Body of pancreas (tissue), 4 donors: ENCODE measurements around the gene ZFP36L1. TPM values are rescaled to one million over a fixed set of nuclear protein-coding genes. Genes with fewer than 3 reads are reported as not detected.
A peak's percentile ranks its signal among the peaks of the same experiment; 100 is the strongest.

ENCODE experiments used
- ATAC-seq: fragments of 150-250 bp; one replicate; pipeline ENCODE4 v1.9.1; 2016
- DNase-seq, 4 donors: peaks; one replicate each; pipeline ENCODE4 v3.0.0-alpha.2; 2019
- H3K27ac ChIP-seq, 4 donors: fragments of 200-600 bp; sonication (generic); 1 replicate in 3 of 4; 2 replicates in 1 of 4; pipeline versions ENCODE4 v1.5.1 to v1.6.1; 2016 to 2019; ENCODE audit warnings: mild to moderate bottlenecking in 1 of 4, mixed read lengths in 1 of 4, moderate library complexity in 1 of 4
- H3K27me3 ChIP-seq, 2 donors: fragments of 200-600 bp; sonication (generic); one replicate each; pipeline ENCODE4 v1.6.0; 2016; ENCODE audit warnings: mild to moderate bottlenecking in 1 of 2
- H3K36me3 ChIP-seq, 2 donors: fragments of 200-600 bp; sonication (generic); replicated peaks in 1 of 2; 2 replicates each; pipeline ENCODE4 v1.5.1; 2016; ENCODE audit warnings: low read depth in 2 of 2; ENCODE audit not compliant: insufficient read depth in 1 of 2
- H3K4me1 ChIP-seq: fragments of 200-600 bp; sonication (generic); one replicate; pipeline ENCODE4 v1.6.0; 2016
- H3K4me3 ChIP-seq, 2 donors: fragments of 200-600 bp; sonication (generic); 1 replicate in 1 of 2; 2 replicates in 1 of 2; pipeline ENCODE4 v1.5.1; 2016 to 2019
- H3K9me3 ChIP-seq, 3 donors: fragments of 200-600 bp; sonication (generic); 1 replicate in 2 of 3; 2 replicates in 1 of 3; pipeline ENCODE4 v1.5.1; 2016
- POLR2A ChIP-seq, 3 donors: fragments of 450-650 bp; IDR thresholded peaks; one replicate each; pipeline ENCODE4 v1.6.1; 2016; ENCODE audit warnings: antibody characterized with exemption in 3 of 3, mild to moderate bottlenecking in 2 of 3
- whole genome bisulfite sequencing, 2 donors: methylation state at CpG; one replicate each; pipeline ENCODE4 v1.1.5; 2017; 5-methylcytosine and 5-hydroxymethylcytosine counted together
- intact Hi-C: fragments of 100-400 bp; cut with DNase I; formaldehyde crosslinking; loops from one replicate; pipeline ENCODE4 v1.15.1; 2023
- total RNA-seq, 2 donors: library from RNA; depleted of rRNA; stranded (reverse); fragments of >200 nt; gene quantifications; one replicate each; pipeline ENCODE4 v1.1.0, GENCODE V29; 2016
- TF ChIP-seq, protein P1 (sequence below), 7 experiments: fragments of 450-650 bp in 4 of 7; fragments of 200-600 bp in 3 of 7; sonication (generic) in 3 of 7; IDR thresholded peaks; one replicate each; pipeline ENCODE4 v1.5.1; 2016 to 2019; ENCODE audit warnings: antibody characterized with exemption in 7 of 7

Gene ZFP36L1
- total RNA-seq, 2 donors from 2014 or later: 155 to 365 TPM

DNA sequence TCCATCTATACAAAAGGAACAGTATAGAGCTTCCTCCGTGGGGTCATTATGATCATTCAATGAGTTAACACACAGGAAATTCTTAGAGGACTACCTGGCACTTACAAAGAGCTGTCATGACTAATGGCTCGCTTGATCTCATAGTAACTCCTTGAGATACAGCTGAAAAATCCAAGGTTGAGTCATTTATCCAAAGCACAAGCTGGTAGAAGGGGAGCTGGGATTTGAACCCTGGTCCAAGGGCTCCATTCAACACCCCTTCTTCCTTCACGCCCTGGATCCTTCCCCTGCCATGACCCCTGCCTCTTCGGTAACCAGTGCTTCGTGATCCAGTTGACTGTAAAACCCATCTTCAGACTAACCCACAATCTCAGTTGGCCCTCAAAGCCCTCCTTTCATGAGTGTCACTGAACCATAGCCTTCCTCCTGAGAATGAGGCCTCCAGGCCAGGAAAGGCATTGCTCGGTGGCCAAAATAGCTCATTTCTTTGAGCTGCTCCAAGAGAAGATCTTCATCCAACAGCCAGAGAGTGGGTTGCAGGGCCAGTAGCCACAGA is 7.8 kb downstream of the ZFP36L1 start:
- peak overlapping the region; percentile 95 to 100 (median 98) for H3K27ac ChIP-seq
- TF ChIP-seq, protein P1, sequence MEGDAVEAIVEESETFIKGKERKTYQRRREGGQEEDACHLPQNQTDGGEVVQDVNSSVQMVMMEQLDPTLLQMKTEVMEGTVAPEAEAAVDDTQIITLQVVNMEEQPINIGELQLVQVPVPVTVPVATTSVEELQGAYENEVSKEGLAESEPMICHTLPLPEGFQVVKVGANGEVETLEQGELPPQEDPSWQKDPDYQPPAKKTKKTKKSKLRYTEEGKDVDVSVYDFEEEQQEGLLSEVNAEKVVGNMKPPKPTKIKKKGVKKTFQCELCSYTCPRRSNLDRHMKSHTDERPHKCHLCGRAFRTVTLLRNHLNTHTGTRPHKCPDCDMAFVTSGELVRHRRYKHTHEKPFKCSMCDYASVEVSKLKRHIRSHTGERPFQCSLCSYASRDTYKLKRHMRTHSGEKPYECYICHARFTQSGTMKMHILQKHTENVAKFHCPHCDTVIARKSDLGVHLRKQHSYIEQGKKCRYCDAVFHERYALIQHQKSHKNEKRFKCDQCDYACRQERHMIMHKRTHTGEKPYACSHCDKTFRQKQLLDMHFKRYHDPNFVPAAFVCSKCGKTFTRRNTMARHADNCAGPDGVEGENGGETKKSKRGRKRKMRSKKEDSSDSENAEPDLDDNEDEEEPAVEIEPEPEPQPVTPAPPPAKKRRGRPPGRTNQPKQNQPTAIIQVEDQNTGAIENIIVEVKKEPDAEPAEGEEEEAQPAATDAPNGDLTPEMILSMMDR (IDR thresholded peaks at IDR 0.05): no peak
- TF ChIP-seq POLR2A (IDR thresholded peaks at IDR 0.05): no peak
- DNase-seq (peak in 2 of 4 donors; percentile 42 to 47), ATAC-seq (no peak)
- no peaks in the 10 kb centered on the region for H3K9me3 ChIP-seq
- H3K4me1 ChIP-seq: peaks cover 89% of the 10 kb centered on the region
- WGBS, 2 donors: 67 to 78% methylated on average over 5 to 6 of the region's 6 CpGs
- H3K27me3 ChIP-seq: no peaks in the 10 kb centered on the region
- peaks cover 0 to 9% of the 10 kb centered on the region in 2 donors for H3K36me3 ChIP-seq
- intact Hi-C loops: no loop called here
- no peak overlapping the region for H3K4me3 ChIP-seq

DNA sequence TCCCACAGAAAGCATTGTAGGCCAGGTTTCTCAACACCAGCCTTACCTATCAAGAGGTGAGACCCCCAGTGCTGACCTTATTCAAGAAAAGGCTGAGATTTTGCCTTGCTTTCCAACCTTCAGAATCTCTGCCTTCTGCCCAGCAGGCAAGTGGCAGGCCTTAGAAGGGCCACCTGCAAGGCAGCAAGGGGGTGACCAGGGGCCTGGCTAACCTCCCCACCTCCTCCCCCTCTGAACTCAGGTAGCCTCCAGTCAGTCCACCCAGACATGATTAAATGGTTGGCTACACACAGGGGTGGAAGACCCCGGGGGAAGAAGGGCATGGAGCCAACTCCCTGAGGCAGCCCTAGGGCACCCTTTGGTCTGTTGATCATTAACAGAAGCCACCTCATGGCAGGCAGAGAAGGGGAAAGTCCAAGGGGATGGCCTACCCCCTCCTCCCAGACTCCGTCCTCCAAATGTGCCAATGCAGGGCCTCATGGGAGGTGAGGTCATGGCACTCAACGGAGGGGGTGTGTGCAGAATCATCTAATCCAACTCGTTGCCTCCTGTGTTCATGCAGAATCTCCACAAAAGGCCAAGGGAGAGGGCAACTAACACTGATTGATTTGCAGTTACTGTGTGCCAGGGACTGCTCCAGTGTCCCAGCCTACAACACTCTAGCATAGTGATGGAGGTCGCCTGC is 8.5 kb downstream of the ZFP36L1 start:
- H3K27me3 ChIP-seq: no peaks in the 10 kb centered on the region
- 23 to 37% methylated on average over 3 to 5 of the region's 5 CpGs for WGBS, 2 donors
- DNase-seq (peak; percentile 94 to 98 (median 96)), ATAC-seq (peak; percentile 77)
- no peak overlapping the region for H3K4me3 ChIP-seq
- peaks cover 0 to 4% of the 10 kb centered on the region in 2 donors for H3K36me3 ChIP-seq
- peak overlapping the region; percentile 95 to 100 (median 98) for H3K27ac ChIP-seq
- TF ChIP-seq, protein P1 (IDR thresholded peaks at IDR 0.05): no peak
- TF ChIP-seq POLR2A (IDR thresholded peaks at IDR 0.05): peak in 2 of 3 donors; percentile 54 to 60
- no peaks in the 10 kb centered on the region for H3K9me3 ChIP-seq
- peaks cover 92% of the 10 kb centered on the region for H3K4me1 ChIP-seq
- intact Hi-C loops: no loop called here

DNA sequence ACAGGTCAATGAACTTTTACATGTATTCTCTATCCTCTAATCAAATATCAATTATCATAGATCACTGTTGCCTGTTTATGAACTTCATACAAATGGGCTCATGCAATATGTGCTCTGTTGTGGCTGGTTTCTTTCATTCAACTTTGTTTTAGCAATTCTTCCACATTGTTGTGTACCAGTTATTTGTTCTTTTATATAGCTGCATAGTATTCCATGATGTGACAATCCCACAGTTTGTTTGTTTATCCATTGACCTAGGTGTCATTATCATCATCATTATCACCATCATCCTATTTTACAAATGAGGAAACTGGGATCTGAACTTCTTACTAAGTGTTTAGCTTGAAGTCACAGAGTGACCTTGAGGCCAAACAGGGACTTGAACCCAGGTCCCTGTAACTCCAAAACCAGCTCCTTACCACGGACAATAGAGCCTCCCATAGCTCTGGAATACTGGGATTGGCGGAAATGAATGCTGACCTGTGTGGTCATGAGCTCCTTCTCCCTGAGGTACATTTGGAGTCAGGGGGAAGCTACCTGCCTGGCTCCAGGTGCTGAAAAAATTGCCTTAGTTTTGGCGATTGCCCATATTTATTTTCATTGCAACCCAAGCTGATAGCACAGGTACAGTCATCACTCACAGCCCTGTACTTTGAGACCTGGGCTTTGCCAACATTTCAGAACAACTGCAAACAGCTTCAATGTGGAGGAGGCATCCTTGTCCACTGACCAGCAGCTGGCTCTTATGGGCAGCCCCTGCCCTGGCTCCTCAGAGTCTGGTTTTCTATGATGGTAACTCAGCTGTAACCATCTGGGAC is 9.2 kb downstream of the ZFP36L1 start:
- ATAC-seq: peak; percentile 67
- Histone ChIP-seq H3K9me3 (no peaks in the 10 kb centered on the region), H3K27ac (peak overlapping the region; percentile 95 to 100 (median 98)), H3K27me3 (no peaks in the 10 kb centered on the region), H3K4me3 (no peak overlapping the region), H3K4me1 (peaks cover 95% of the 10 kb centered on the region), H3K36me3 (no peaks in the 10 kb centered on the region)
- intact Hi-C loops: no loop called here
- 9 to 26% methylated on average over 3 of the region's 3 CpGs for WGBS, 2 donors
- peak; percentile 80 to 95 (median 87) for DNase-seq
- TF ChIP-seq, protein P1 (IDR thresholded peaks at IDR 0.05): no peak
- TF ChIP-seq POLR2A (IDR thresholded peaks at IDR 0.05): peak; percentile 53 to 74 (median 69)

DNA sequence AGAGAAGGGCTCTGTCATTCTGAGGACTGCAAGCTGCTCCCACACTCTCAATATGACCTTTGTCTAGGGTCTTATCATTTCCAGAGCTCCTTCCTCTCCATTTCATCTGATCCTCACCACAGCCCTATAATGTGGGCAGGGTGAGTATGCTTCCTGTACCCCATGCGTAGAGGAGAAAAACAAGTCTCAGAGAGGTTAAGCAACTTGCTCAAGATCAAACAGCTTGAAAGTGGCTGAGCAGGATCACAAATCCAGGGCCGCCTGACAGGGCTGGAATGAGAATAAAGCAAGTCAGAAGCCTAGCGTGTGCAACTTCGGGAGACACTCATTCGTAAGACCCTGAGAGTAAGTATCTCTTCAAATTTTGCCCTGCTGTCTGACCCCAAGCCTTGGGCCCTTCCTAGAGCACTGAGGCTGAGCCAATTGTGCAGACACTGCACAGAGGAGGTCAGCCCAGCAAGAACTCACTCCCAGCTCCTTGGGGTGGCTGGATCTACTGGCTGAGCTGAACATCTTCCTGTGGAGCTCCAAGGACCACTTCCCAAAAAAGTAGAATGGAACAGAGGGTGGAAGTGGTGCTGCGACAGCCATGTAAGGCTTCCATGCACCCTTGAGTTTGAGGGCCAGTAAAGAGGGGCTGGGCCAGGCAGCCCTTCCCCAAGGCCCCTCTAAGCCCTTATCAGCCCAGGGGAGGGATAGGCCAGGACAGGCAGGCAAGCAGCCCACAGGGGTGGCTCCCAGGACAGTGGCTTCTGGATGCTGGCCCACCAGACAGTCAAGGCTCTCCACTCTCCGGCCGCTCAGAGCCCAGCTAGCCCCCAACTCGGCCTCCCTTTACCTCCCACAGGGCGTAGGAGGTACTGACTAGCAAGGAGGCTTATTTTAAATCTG is 10.5 kb downstream of the ZFP36L1 start:
- 71 to 89% methylated on average over 8 to 10 of the region's 10 CpGs for WGBS, 2 donors
- peak in 1 of 4 donors; percentile 20 for DNase-seq
- Histone ChIP-seq H3K27me3 (no peaks in the 10 kb centered on the region), H3K36me3 (no peaks in the 10 kb centered on the region), H3K27ac (peak overlapping the region in 3 of 4 donors; percentile 98 to 100 (median 99)), H3K4me3 (no peak overlapping the region), H3K9me3 (no peaks in the 10 kb centered on the region), H3K4me1 (peaks cover 90% of the 10 kb centered on the region)
- no peak for TF ChIP-seq POLR2A (IDR thresholded peaks at IDR 0.05)
- TF ChIP-seq, protein P1 (IDR thresholded peaks at IDR 0.05): no peak
- intact Hi-C loops: no loop called here
- ATAC-seq: no peak
